ENCODE measurements around the gene TRABD2B. TPM values are rescaled to one million over a fixed set of nuclear protein-coding genes. Genes with fewer than 3 reads are reported as not detected.

TRABD2B gene
- total RNA-seq, 1 experiment from 2014 or later = not detected

DNA sequence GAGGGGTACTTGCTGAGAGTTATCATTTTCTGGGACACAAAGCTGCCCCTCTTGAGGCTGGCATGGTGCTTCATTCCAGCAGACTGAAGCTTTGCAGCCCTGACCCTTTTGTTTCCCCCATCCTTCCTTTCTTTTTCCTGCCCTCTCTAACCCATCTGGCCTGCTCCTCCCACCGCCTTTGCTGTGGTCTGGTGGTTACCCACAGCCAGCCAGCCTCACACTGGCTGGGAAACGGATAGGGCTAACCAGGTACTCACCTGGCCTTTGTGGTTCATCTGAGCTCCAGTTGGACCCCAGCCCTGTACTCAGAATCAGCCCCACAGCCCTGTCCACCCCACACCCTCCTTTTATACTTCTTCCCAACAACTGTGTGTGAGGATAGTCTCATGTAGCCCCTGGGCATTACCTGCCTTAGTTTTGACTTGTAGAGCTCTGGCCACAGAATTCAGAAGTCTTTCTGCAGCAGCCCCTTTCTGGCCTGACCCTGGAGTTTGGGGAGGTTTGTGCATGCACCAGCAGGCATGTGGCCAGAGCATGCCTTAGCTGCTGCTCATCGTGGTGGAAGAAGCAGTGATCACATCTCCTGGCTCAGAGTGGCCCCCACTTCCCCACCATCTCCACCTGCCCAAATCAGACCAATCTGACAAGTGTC is 138.0 kb downstream of the TRABD2B start:
- DNase-seq (ENCODE audit: low read depth, low spot score) = no peak
- in situ Hi-C loops (cut with HindIII; ENCODE audit: low pct_unique_long_range_greater_than_20kb, low sequenced_read_pairs) = no loop called here

DNA sequence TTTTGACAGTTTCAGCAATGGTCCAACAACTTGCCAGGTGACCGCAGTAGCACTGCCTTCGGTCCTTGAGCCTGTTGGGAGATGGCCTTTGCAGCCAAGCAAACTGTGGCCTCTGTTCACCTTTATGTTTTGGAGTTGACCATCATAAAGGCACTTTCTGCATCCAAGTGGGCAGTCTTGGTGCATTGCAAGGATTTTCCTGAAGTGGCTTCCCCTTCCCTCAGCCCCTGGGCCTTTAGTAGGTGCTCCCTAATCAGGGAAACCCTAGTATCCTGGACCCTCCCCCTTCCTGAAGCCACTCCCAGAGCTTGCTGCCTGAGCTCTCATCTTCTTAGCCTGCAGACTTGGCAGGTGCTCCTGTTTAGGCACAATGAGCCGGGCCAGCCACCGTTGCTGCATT is 140.2 kb downstream of the TRABD2B start:
- in situ Hi-C loops (cut with HindIII; ENCODE audit: low pct_unique_long_range_greater_than_20kb, low sequenced_read_pairs) = no loop called here
- DNase-seq (ENCODE audit: low read depth, low spot score) = no peak

DNA sequence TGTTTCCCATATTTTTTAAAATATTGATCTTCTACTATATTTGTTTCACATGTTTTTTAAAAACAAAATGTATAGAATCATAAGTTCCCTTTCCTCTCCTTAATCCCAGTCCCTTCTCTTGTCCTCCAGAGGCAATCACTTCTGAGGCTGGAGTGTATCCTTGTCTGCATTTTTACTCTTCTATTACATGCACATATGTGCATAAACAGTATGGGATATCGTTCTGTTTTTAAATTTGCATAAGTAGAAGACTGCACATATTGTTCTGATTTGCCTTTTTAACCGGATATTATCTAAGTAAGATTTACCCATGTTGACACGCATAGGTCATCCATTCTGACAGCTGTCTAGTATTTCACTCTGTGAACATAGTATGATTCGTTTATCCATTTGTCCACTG is 142.0 kb downstream of the TRABD2B start:
- DNase-seq (ENCODE audit: low read depth, low spot score) = no peak
- in situ Hi-C loops (cut with HindIII; ENCODE audit: low pct_unique_long_range_greater_than_20kb, low sequenced_read_pairs) = no loop called here

DNA sequence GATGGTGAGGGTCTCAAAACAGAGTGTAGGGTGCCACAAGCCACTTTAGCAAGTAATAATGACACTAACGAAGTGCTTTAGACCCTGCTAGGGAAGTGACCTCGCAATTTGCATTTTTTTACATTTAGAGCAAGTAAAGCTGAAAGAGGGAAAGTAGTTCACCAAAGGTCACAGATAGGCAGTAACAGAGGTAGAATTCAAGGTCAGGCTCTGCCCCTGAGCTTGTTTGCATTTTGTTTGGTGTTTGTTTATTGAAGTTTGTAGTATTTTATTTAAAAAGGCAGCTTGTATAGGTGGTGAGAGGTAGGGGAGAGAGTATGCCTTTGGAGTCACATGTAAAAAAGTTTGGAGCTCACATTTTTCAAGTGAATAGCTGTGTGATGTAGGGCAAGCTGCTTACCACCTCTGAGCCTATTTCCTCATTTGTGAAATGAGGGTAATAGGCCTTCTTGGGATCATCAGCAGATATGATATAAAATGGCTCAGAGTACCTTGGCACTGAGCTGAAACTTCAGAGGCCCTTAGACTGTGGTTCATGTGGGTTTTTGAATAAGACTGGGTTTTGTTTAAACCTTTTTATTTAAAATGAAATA is 142.5 kb downstream of the TRABD2B start:
- no peak for DNase-seq (ENCODE audit: low read depth, low spot score)
- in situ Hi-C loops (cut with HindIII; ENCODE audit: low pct_unique_long_range_greater_than_20kb, low sequenced_read_pairs) = no loop called here

DNA sequence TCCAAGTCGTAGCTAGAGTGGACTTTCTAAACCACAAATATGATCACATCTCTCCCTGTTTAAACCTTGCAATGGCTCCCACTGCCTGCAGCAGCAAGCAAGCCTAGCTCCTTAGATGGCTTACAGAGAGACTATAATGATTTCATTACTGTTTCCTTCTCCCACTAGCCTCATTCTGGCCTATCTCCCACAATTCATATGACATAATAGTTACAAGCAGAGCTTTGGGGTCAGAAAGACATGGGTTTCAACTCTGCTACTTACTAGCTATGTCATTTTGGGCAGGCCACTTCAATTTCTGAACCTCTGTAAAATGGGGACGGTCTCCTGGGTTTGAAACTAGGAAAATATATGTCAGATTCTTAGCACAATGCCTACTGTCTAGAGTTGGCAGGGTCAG is 143.3 kb downstream of the TRABD2B start:
- in situ Hi-C loops (cut with HindIII; ENCODE audit: low pct_unique_long_range_greater_than_20kb, low sequenced_read_pairs) = no loop called here
- DNase-seq (ENCODE audit: low read depth, low spot score) = no peak

DNA sequence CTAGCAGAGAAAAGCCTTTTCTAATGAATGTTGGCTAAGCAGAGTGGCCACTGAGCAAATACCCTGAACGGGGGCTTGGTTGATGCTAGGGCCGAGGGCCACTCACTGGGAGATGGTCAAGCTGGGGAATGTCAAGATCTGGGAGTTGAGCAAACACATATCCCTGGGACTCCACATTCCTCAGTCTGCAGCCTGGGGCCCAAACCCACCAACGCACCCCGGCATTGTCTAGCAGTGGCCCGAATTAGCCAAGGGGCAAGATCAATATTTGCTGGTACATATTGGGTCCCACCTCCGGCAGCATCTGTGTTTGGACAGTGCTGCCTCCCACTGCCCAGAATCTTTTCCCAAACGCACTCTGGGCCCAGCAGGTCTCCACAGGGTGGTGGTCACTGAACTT is 144.1 kb downstream of the TRABD2B start:
- in situ Hi-C loops (cut with HindIII; ENCODE audit: low pct_unique_long_range_greater_than_20kb, low sequenced_read_pairs) = no loop called here
- no peak for DNase-seq (ENCODE audit: low read depth, low spot score)

DNA sequence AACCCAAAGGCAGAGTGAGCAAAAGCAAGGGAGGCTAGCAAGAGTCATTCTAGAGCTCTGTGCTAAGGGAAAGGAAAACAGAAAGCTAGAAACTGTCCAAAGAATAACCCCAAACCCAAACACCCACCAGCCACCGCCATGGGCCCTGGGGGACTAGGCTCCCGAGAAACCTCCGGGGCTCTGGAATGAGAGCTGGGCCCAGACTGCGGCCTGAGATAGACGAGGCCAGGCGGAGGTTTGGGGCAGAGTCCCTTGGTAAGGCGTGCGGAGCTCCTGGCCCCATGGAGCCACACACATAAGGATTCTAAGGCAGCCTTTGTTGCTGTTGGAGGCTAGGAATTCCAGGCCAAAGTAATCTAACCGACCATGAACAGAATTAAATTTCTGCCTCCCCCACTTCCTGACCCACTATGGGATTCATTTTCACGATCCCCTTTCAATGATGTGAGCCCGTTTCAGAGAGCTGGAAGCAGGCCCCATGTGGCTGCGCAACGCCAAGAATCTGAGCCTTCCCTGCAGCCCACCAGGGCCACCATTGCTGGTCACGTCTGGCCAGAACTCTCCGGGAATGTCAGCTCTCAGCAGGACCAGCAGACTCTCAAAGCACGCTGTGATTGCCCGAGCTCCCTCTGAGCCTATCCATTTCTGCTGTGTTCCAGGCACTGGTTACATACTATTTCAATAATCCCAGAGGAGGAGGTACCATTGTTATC is 145.0 kb downstream of the TRABD2B start:
- no peak for DNase-seq (ENCODE audit: low read depth, low spot score)
- in situ Hi-C loops (cut with HindIII; ENCODE audit: low pct_unique_long_range_greater_than_20kb, low sequenced_read_pairs) = no loop called here

DNA sequence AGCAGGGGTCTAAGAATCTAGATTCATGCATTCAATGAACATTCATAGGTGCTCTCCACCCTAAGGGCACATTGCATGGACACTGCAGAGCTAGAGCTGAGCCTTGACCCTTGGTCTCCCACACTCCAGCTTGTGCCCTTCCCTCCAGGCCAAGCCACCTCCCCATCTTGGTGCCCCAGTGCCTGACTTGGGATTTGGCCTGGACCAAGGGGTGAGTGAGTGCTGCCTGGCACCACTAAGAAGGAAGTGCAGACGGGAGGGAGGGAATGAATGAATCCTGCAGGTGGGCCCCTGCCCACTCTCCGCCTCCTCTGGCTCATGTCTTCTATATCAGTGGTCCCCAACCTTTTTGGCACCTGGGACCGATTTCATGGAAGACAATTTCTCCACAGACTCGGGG is 146.7 kb downstream of the TRABD2B start:
- no peak for DNase-seq (ENCODE audit: low read depth, low spot score)
- in situ Hi-C loops (cut with HindIII; ENCODE audit: low pct_unique_long_range_greater_than_20kb, low sequenced_read_pairs) = no loop called here

DNA sequence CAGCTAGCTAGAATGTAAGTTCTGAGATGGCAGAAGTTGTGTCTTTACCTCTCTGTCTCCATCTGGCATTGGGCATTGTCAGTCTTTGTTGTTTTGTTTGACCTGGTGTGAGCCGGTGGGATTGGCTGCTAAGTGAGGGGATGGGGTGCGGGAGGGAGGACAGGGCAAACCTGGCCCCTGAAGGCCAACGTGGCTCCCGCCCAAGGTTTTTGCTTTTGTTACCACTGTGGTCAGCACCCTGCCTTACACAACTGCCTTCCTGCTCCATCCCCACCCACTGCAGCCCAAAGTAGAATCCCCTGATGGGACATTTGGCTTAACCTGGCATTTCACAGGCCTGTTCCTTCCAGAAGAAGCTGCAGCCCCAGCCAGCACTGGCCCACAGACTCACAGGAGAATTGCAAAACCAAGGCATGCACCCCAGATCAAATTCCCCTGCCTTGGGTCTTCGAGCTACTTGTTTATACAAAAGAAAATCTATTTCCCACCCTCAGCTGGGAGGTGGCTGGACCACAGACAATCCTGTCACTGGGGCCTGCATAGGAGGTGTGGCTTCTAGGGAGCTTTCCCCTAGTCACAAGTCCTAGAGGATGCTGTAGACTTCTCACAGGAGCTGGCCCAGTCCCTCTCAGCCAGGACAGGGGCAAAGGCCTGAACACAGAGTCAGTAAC is 147.5 kb downstream of the TRABD2B start:
- in situ Hi-C loops (cut with HindIII; ENCODE audit: low pct_unique_long_range_greater_than_20kb, low sequenced_read_pairs) = no loop called here
- no peak for DNase-seq (ENCODE audit: low read depth, low spot score)

DNA sequence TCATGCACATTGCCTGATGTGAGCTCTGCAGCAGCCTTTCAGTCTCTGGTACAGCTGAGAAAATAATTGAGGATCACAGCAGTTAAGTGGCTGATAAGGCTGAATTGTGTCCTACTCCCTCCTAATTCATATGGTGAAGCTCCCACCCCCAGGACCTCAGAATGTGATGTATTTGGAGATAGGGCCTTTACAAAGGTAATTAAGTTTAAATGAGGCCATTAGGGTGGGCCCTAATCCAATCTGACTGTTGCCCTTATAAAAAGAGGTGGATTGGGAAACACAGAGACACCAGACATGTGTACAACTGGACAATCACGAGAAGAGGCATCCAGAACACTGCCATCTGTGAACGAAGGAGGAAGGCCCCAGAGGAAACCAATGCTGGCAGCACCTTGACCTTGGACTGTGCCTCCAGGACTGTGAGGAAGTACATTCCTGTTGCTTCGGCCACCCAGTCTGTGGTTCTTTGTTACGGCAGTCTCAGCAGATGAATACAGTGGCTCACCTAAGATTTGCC is 148.1 kb downstream of the TRABD2B start:
- in situ Hi-C loops (cut with HindIII; ENCODE audit: low pct_unique_long_range_greater_than_20kb, low sequenced_read_pairs) = no loop called here
- DNase-seq (ENCODE audit: low read depth, low spot score) = no peak

DNA sequence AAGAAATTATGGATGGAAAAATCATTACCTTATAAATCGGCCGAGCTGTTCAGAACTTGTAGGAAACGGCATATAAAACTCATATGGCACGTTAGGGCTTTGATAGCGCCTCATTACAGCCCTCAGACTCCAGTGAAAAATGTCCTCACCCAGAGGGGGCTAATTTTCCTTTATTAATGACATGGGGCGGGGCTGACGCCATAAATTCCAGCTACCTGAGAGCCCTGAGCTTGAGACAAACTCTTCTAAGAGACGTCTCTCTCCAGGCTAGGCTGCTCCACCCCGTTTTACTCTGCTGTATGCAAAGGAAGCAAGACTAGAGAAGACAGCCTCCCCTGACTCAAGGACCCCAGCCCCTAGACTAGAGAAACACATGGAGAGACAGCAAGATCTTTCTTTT is 149.4 kb downstream of the TRABD2B start:
- in situ Hi-C loops (cut with HindIII; ENCODE audit: low pct_unique_long_range_greater_than_20kb, low sequenced_read_pairs) = no loop called here

DNA sequence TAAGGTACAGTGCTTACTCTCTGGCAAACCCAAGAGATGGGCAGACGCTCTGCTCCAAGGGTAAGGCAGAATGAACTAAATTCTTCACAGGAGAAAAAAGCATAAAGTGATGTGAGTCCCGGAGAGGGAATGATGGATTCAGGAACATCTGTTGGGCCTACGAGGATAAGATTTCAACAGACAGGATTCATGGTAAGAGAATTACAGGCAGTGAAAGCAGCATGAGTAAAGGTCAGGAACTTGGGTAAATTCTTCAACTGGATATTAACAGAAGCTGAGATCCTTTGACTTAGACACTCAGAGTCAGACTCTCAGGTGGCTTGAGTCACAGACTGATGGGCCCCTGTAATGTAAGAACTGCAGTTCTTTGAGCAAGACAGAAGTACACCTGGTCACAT is 152.6 kb downstream of the TRABD2B start:
- in situ Hi-C loops (cut with HindIII; ENCODE audit: low pct_unique_long_range_greater_than_20kb, low sequenced_read_pairs) = no loop called here
- DNase-seq (ENCODE audit: low read depth, low spot score) = no peak

More for the DNA sequence above, 149.4 kb downstream of the TRABD2B start:
- DNase-seq (ENCODE audit: low read depth, low spot score) = no peak

DNA sequence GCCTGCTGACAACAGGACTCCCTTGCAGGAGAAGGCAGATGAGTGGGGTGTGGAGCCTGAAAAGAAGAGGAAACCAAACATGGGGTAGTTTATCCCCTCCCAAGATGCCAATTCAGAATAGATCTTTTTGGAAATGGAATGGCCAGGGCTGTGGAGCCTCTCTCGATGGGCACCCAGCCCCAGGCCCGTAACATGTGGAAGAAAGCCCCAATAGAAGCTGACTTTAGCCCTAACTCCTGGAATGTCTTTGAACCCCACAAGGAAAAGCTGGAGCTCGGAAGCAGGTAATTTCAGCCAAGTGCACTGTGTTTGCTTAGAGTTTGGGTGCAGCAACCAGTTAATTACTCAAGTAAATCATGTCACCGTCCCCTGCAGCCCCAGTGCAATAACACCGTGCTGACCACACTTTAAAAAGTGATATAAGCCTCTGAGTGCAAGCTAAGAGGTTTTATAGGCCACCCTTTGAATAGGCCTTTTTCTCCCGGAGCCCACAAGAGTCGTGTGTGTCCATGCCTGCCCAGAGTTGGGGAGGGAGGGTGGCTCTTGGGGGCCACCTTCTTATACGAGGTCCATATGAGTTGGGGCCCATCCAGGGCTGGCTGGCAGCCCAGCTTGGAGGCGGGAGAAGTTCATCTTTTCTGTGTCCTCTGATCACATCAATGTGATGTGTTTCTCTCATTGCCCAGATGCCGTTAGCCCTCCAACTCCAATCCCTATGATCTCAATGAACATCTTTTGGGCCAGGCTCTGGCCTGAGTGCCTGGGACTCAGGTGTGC is 153.2 kb downstream of the TRABD2B start:
- DNase-seq (ENCODE audit: low read depth, low spot score) = no peak
- in situ Hi-C loops (cut with HindIII; ENCODE audit: low pct_unique_long_range_greater_than_20kb, low sequenced_read_pairs) = no loop called here

DNA sequence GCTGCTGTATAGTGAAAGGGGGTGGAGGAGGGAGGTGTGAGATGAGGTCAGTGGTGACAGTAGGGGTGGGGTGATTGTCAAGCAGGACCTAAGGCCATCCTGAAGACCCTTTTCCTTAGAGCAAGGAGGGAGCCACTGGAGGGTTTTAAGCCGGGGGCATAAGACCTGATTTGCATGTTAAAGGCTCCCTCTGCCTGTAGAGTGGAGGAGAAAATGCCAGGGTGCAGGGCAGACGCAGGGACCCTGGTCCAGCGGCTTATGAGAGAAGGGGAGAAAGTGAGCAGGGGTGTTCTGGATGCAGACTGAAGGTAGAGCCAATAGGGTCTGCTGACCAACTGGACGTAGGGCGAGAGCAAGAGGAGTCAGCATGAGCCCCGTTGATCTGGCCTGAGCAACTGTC is 154.1 kb downstream of the TRABD2B start:
- DNase-seq (ENCODE audit: low read depth, low spot score) = no peak
- in situ Hi-C loops (cut with HindIII; ENCODE audit: low pct_unique_long_range_greater_than_20kb, low sequenced_read_pairs) = no loop called here

DNA sequence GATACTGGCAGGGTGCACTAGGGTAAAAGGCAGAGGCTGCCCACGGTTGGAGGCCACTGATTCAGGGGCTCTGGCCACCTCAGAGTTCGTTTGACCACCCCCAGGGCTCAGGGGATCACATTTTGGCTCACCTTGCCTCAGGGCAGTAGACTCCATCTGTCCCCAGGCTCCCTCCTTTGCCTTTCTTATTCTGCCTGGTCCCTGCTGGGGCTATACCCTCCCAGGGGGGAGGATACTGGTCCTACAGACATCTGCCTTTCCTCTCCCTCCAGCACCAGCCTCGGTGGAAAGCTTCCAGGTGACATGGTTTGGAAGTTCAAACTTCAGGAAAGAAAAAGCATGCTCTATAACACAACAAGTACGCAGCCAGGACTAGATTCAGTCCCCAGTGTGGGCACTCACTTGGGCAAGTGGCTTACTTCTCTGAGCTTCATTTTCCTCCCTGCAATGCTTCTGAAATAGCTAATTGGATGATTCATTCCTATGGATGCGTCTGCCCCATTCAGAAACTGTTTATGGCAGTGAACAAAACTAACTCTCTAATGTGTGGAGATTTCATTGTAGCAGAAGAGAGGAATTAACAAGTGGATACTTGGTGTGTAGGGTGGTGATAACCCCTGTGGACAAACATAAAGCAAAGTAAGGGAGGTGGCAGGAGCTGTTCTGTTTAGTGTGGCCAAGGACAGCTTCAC is 154.8 kb downstream of the TRABD2B start:
- in situ Hi-C loops (cut with HindIII; ENCODE audit: low pct_unique_long_range_greater_than_20kb, low sequenced_read_pairs) = no loop called here
- no peak for DNase-seq (ENCODE audit: low read depth, low spot score)

DNA sequence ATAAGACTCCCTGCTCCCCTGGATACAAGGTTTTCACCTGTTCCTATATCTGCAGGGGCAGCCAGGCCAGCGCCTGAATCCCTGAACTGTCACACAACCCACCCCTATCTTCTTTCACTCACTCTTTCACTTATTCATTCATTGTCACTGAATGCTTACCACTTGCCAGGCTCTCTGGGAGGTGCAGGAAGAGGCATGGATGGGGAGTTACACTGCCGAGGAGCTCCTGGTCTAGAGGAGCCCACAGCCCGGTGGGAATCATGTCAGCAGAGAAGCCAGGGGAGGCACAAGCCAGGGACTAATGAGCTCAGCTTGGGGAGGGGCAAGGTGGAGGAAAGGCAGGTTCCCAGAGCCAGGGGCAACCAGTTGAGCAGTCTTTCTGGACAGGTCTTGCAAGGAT is 155.8 kb downstream of the TRABD2B start:
- in situ Hi-C loops (cut with HindIII; ENCODE audit: low pct_unique_long_range_greater_than_20kb, low sequenced_read_pairs) = no loop called here
- DNase-seq (ENCODE audit: low read depth, low spot score) = no peak

Measured in SK-MEL-5 (cell line).